BE2C (cell line): Measurements from ENCODE around the gene SSH3.

ENCODE experiments used
- DNase-seq: peaks from one replicate; pipeline ENCODE4 v3.0.0-alpha.2; 2020
- H3K27me3 ChIP-seq: fragments of 250-450 bp; sonication (Bioruptor Pico); 2 replicates; pipeline ENCODE4 v1.5.1; 2020; ENCODE audit warnings: mild to moderate bottlenecking
- H3K36me3 ChIP-seq: fragments of 250-450 bp; sonication (Bioruptor Pico); 2 replicates; pipeline ENCODE4 v1.5.1; 2020; ENCODE audit warnings: mild to moderate bottlenecking
- H3K4me1 ChIP-seq: fragments of 250-450 bp; sonication (Bioruptor Pico); 2 replicates; pipeline ENCODE4 v1.5.1; 2020
- H3K4me3 ChIP-seq: 2 replicates; pipeline ENCODE4 v1.5.1; 2011; ENCODE audit warnings: low read depth, low read length
- H3K9me3 ChIP-seq: fragments of 250-450 bp; sonication (Bioruptor Pico); 2 replicates; pipeline ENCODE4 v1.5.1; 2020
- TF ChIP-seq, protein P1 (sequence below): IDR thresholded peaks from 2 replicates; pipeline ENCODE4 v1.5.1; 2012; ENCODE audit warnings: mild to moderate bottlenecking, low read depth, low read length

SSH3 gene

DNA sequence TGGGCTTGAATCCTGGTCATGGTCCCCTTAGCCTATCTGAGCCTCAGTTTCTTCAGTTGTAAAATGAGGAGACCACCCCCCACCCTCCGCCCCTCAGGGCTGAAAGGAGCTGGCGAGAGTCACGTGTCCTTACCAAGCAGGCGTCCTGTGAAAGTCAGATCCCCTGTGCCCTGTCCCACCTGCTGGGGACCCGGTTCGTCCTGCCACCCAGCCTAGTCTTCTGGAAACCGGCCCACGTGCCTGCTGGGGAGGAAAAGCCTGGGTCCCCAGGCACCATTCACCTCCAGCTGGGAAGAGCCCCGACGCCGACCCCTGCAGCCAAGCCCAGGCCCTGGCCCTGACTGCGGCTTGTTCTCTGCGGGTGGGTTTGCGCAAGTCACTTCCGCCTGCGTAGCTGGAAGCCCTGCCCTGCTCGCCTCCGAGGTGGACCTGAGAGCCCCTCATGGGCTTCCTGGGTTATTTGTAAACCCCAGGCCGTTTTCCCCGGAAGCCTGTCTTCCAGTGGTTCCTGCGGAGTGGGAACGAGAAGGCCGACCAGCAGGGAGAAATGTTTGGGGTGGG, 679 bp upstream of the SSH3 start:
- no peak overlapping the region for H3K4me3 ChIP-seq
- DNase-seq = no peak
- no peaks in the 10 kb centered on the region for H3K9me3 ChIP-seq
- peaks cover 14% of the 10 kb centered on the region for H3K4me1 ChIP-seq
- no peaks in the 10 kb centered on the region for H3K27me3 ChIP-seq
- TF ChIP-seq, protein P1, sequence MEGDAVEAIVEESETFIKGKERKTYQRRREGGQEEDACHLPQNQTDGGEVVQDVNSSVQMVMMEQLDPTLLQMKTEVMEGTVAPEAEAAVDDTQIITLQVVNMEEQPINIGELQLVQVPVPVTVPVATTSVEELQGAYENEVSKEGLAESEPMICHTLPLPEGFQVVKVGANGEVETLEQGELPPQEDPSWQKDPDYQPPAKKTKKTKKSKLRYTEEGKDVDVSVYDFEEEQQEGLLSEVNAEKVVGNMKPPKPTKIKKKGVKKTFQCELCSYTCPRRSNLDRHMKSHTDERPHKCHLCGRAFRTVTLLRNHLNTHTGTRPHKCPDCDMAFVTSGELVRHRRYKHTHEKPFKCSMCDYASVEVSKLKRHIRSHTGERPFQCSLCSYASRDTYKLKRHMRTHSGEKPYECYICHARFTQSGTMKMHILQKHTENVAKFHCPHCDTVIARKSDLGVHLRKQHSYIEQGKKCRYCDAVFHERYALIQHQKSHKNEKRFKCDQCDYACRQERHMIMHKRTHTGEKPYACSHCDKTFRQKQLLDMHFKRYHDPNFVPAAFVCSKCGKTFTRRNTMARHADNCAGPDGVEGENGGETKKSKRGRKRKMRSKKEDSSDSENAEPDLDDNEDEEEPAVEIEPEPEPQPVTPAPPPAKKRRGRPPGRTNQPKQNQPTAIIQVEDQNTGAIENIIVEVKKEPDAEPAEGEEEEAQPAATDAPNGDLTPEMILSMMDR = no peak
- H3K36me3 ChIP-seq = peaks cover 23% of the 10 kb centered on the region

DNA sequence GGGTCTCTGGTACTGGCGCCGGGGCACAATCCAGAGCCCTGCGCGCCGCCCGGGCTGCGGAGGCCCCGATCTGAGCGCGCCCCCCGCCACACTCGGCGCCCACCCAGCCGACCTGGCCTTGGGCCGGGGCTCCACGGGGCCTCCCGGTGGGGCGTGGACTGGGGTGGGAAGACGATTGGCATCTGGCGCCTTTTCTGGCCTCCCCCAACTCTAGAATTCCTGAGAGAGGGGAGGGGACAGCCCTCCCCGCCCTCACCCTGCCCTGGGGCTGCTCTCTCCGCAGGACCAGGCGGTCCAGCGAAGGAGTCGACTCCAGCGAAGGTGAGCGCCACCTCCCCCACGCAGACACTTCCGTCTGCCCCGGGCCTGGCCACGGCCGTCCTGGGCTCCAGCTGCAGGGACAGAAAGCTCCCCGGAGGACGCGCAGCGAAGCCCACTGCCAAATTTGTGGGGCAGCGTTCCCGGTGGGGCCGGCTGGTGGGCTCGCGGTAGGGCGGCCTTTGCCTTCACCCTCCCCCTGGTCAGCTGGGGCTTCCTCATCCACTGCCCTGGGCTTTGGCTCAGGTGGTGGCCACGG, 593 bp downstream of the SSH3 start:
- H3K9me3 ChIP-seq = no peaks in the 10 kb centered on the region
- H3K4me3 ChIP-seq = peak overlapping the region; percentile 60
- no peak for DNase-seq
- TF ChIP-seq, protein P1 = no peak
- H3K36me3 ChIP-seq = peaks cover 23% of the 10 kb centered on the region
- H3K4me1 ChIP-seq = peaks cover 14% of the 10 kb centered on the region
- no peaks in the 10 kb centered on the region for H3K27me3 ChIP-seq

DNA sequence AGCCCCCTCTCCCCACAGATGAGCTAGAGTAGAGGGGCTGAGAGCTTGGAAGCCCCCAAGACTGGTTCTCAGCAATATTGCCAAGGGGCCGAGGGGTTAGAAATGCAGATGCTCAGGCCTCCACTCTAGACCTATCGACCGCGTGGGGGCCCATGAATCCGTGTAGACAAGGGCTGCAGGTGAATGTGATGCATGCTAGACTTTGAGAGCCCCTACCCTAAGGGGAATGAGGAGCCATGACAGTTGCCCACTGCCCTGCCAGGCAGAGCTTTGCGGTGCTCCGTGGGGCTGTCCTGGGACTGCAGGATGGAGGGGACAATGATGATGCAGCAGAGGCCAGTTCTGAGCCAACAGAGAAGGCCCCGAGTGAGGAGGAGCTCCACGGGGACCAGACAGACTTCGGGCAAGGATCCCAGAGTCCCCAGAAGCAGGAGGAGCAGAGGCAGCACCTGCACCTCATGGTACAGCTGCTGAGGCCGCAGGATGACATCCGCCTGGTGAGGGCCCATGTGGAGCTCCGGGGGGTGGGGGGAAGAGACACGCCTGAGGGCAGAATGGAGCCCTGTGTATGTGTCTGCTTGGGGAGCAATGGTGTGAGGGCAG, 1.3 kb downstream of the SSH3 start:
- TF ChIP-seq, protein P1 = no peak
- Histone ChIP-seq H3K4me1 (peaks cover 14% of the 10 kb centered on the region), H3K36me3 (peaks cover 16% of the 10 kb centered on the region), H3K9me3 (no peaks in the 10 kb centered on the region), H3K27me3 (no peaks in the 10 kb centered on the region), H3K4me3 (no peak overlapping the region)
- DNase-seq = no peak

DNA sequence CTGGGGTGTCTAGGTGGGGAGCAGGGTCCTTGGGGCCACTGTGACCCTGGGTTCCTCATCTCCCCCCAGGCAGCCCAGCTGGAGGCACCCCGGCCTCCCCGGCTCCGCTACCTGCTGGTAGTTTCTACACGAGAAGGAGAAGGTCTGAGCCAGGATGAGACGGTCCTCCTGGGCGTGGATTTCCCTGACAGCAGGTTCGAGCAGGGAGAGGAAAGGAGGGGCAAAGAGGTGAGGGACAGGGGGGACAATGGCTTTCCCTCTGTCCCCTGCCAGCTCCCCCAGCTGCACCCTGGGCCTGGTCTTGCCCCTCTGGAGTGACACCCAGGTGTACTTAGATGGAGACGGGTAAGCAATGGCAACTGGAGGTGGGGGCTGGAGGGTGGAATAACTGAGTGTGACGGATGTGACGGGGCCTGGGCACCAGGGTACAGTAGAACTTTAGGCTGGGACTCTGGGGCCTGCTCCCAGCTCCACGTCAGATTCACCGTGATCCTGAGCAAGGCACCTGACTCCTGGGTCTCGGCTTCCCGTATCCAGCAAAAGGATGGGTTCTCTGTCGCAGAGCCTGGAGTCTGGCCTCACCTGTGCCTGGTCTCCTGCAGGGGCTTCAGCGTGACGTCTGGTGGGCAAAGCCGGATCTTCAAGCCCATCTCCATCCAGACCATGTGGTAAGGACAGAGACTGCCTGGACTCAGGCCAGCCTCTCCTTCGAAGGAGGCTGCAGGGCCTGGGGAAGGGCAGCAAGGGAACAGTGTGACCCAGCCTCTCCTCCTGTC, 3.6 kb downstream of the SSH3 start:
- no peaks in the 10 kb centered on the region for H3K9me3 ChIP-seq
- no peak for DNase-seq
- TF ChIP-seq, protein P1 = no peak
- H3K27me3 ChIP-seq = no peaks in the 10 kb centered on the region
- no peak overlapping the region for H3K4me3 ChIP-seq
- peaks cover 5% of the 10 kb centered on the region; the same call in 1 of the 2 replicates for H3K36me3 ChIP-seq
- H3K4me1 ChIP-seq = peaks cover 10% of the 10 kb centered on the region

DNA sequence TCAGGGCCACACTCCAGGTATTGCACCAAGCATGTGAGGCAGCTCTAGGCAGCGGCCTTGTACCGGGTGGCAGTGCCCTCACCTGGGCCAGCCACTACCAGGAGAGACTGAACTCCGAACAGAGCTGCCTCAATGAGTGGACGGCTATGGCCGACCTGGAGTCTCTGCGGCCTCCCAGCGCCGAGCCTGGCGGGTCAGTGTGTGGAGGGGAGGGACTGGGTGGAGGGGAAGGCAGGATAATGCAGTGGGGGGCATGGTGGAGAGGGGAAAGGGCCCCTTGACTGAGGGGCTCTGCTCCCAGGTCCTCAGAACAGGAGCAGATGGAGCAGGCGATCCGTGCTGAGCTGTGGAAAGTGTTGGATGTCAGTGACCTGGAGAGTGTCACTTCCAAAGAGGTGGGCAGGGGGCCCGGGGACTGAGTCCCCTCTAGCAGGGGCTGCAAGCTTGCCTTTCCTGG, 4.2 kb downstream of the SSH3 start:
- H3K36me3 ChIP-seq = peaks cover 3% of the 10 kb centered on the region; the same call in 1 of the 2 replicates
- H3K4me3 ChIP-seq = no peak overlapping the region
- peaks cover 6% of the 10 kb centered on the region for H3K4me1 ChIP-seq
- H3K27me3 ChIP-seq = no peaks in the 10 kb centered on the region
- no peak for DNase-seq
- no peaks in the 10 kb centered on the region for H3K9me3 ChIP-seq
- TF ChIP-seq, protein P1 = no peak
